Measurements from ENCODE around the gene ZFAND5. TPM values are rescaled to one million over a fixed set of nuclear protein-coding genes. Genes with fewer than 3 reads are reported as not detected.

Gene ZFAND5, protein sequence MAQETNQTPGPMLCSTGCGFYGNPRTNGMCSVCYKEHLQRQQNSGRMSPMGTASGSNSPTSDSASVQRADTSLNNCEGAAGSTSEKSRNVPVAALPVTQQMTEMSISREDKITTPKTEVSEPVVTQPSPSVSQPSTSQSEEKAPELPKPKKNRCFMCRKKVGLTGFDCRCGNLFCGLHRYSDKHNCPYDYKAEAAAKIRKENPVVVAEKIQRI
- total RNA-seq: 97.6 TPM

DNA sequence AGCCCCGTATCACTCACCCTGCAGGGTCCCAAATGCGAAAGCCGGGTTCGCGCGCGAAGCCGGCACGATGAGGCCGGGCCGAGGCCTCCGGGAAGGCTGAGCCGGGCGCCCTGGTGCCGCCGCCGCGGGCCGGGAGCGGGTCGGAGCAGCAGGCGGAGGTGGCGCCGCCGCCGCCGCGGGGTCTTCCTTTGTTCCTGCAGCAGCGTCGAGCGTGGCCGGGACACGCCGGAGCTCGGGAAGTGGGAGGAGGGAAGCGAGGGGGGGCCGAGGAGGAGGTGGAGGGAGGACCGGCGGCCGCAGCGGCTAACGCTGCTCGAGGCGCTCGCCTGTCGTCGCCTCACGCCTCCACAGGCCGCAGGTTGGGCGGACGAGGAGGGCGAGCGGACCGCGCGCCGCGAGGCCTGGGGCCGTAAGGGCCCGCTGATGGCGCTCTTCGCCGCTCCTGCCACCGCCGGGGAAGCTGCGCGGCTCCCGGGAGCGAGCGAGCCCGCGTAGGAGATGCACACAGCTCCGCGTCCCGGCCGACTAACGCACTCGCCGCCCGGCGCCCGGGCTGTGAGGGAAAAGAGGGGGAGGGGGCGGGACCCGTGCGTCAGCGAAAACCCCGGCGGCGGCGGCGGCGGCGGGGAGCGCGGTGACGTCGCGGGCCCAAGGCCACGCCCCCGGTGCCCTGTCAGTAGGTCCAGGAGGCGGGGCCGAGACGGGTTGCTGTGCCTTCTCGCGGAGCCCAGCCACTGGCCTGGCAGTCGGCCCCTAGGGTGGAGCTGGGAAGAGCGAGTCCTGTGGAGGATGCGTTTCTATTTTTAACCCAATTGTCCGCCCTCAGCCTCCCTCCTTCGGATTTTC, at the start of gene ZFAND5:
Gene ZFAND5, minus strand, starts transcription at position 530 of the 846 bp plus-strand sequence. CDS start 4,430 bp downstream, outside the sequence.
- peak; percentile 97 for ATAC-seq

DNA sequence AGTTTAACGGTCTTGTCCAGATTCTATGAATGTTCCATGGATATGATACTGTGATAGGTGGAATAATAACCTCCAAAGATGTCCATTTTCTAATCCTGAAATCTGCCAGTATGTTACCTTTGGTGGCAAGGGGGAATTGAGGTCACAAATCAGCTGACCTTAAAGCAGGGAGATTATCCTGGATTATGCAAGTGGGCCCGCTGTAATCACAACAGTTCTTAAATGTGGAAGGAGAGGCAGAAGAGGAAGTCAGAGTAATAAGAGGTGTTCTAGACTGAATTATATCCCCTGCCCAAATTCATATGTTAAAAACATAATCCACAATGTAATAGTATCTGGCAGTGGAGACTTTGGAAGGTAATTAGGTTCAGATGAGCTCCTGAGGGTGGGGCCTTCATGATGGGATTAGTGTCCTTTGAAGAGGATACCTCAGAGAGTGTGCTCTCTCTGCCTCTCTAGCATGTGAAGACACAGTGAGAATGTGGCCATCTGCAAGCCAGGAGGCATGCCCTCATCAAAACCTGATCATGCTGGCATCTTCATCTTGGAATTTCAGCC, 47.6 kb upstream of the ZFAND5 start:
- ATAC-seq: no peak

DNA sequence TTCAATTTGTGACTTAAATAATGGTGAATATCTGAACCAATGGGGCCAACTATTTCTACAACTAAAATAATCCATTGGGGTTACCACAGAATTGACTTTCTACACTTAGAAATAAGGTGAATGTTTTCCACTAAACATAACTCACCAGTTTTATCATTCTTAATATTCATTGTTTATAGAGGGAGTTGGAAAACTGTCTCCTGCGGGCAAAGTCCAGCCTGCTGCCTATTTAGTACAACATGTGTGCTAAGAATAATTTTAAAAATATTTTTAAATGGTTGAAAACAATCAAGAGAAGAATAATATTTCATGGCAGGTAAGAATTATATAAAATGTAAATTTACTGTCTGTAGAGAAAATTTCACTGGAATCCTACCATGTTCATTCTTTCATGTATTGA, 45.2 kb upstream of the ZFAND5 start:
- ATAC-seq: no peak

DNA sequence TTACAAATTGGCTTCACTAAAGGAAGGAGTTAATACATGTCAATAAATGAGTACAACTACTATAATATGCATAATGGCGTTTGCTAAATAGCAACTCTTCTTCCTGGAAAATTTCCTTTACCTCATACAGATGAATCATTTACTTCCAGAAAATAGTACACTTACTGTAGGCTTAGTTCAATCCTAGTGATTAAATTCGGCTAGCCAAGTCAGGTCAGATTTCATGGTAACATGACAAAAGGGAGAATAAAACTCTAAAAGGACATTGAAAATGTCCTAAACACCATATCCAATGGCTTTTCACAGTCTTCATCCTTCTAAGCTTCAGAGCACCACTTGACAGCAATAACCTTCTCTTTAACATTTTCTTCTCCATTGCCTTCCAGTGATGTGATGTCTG, 42.1 kb upstream of the ZFAND5 start:
- ATAC-seq: peak; percentile 76

DNA sequence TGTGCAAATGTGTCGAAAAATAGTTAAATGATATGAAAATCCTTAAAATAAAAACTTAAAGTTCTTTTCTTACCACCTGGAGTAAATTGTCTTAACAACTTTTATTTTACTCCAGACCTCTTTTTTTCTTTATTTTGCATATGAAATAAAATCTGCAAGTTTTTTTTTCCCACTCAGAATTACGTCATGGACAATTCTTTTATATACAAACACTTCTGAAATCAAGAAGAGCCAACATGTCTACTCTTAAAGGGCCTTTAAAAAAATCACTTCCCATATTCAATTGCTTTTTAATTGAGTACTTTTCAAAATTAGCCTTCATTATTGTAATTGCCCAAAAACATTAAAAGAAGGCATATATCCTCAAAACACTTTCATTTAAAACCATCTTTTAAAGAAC, 37.7 kb upstream of the ZFAND5 start:
- no peak for ATAC-seq

DNA sequence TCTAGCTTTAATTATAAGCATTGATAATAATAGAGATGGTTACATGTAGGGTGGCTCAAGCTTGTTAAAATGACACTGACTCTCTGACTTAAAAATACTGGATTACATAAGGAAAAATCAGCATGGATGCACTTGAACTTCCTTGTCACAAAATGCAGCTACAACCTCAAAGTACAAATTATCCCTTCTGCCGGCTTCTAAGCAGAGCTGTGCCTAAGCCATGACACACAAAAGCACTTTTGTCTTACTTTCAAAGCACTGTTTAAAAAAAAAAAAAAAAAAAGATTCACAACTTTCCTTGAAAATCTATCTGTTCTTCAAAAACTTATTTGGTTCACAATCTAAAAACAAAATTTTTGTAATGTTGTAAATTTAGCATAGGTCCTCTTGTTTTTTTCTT, 36.4 kb upstream of the ZFAND5 start:
- no peak for ATAC-seq

DNA sequence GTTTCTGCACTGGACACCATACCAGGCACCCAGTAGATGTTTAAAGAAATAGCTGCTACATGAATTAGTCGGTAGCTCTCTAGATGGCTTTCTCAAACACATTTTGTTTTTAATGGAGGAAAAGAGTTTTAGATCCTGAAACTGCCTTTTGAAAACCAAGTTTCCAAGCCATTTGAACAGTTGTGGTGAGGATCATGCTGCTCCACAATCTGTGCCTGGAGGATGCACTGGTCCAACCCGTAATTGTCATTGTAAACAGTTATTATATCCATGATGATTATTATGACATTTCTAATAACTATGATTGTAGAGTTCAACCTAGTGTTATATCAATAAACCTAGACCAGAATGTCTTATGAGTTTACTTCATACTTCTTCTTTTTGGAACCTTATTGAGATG, 35.9 kb upstream of the ZFAND5 start:
- ATAC-seq: no peak

DNA sequence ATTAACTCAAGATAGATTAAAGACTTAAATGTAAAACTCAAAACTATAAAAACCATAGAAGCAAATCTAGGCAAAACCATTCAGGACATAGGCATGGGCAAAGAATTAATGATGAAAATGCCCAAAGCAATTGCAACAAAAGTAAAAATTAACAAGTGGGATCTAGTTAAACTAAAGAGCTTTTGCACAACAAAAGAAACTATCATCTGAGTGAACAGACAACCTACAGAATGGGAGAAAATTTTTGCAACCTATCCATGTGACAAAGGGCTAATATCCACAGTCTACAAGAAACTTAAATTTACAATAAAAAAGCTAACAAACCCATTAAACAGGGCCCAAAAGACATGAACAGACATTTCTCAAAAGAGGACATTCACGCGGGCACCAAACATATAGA, 34.4 kb upstream of the ZFAND5 start:
- ATAC-seq: no peak

DNA sequence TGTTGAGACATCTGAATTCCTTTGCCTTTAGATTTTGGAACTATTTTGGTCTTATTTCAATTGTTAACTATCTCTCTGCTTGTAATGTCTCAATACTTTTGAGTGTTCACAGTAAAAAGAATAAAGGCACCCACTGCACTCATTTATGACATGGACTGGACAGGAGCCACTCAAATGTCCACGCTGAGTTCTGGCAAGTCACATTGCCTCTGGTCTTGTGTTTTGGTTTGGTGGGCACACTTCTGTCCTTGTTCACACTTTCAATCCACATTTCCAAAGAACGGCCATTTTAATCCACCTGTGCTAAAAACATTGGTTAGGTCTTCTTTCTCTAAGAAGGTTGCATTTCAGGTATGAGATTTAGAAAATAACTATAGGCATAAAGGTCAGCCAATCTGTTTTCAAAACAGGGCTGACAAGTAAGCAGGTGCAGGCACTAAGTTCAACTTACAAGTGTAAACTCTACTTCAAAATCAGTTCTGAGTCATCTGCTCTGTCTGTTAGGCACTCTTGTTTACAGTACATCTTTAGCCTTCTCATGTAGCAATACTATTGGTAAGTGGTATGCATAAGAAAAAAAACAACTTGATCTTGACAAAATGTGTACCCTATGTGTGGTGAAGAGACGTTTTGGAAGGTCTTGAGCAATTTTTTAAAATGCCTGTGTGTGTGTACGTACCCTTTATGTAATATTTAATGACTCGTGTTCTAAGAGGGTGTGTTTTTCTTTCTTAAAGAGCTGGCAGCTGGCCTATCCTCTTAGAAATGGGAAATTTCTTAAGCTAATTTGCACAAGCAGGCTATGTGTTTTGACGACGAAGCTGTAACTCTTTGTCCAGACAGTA, 31.5 kb upstream of the ZFAND5 start:
- peak; percentile 83 for ATAC-seq

DNA sequence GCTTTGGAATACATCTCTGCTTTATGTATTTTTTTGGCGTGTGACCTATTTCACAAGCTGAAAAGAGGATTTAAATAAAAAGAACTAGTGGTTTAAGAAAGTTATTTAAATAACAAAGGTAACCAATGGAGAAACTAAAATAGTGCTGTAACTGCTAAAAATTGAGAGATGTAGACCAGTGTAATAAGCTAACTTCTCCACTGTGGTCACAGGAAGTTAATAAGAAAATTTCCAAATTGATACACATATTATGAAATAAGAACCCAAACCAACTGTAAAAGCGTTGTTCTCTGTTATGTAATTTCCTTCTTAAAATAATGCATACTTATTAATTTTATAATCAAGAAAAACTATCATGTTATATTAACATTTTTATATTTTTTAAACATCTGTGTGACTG, 29.1 kb upstream of the ZFAND5 start:
- ATAC-seq: no peak

DNA sequence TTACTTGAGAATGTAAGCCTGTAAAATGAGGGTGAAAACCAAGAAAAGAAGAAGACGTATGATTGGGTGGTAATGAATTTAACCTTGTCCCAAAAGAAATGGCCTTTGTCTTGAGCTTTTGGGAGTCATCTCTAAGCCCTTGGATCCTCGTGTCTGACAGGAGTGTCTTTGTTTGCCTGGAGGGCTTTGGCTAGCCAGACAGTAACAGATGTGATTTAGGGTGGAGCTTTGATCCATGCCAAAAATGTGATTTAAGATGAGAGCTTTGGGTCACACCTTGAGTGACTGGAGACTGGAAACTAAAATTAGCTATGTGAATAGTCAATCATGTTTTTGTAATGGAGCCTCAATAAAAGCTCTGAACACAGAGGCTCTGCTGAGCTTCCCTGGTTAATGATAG, 25.9 kb upstream of the ZFAND5 start:
- ATAC-seq: peak; percentile 31

DNA sequence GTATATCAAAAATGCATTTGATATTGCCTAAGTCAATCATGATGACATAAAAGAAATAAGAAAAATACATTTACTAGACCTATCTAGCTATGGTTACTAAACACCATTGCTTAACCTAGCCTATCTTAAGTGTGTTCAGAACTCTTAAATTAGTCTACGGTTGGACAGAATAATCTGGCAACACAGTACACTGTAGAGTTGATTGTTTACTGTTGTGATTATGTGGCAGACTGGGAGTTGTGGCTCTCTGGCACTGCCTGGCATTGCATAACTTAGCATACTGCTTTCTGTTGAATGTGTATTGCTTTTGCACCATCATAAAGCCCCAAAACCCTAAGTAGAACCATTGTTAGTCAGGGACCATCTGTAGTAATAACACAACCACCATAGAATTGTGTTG, 21.2 kb upstream of the ZFAND5 start:
- no peak for ATAC-seq

DNA sequence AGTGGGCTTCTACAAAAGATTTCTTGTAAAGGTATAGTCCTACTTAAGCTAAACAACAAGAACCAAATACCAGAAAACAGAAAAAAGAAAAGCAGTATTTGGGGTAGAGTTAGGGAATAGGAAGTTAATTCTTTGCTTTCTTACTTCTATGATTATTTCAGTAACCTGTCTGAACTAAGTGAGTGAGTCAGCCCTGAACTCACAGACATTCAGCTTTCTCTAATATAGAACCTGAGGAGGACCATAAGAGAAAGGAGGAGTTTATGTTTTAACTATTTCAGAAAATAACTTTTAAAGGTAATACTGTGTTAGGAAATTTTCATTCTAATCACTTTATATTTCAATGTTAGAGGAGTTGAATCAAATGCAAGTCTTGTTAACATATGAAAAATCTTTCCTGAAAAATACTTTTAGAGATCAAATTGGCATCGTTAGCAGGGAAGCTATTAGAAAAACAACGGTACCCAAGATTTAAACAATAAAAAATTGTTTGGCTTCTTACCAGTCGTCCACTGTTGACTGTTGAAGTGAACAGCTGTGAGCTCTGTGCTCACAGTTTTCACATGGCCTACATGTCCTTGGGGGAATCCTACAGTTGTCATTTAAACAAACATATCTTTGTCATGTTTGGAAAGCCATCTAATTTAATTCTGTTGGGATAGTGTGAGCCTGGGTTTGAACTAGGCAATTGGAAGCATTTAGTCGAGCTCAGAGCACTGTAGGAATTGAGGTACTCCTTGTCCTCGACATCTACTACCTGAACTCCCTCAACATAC, 19.9 kb upstream of the ZFAND5 start:
- ATAC-seq: no peak

DNA sequence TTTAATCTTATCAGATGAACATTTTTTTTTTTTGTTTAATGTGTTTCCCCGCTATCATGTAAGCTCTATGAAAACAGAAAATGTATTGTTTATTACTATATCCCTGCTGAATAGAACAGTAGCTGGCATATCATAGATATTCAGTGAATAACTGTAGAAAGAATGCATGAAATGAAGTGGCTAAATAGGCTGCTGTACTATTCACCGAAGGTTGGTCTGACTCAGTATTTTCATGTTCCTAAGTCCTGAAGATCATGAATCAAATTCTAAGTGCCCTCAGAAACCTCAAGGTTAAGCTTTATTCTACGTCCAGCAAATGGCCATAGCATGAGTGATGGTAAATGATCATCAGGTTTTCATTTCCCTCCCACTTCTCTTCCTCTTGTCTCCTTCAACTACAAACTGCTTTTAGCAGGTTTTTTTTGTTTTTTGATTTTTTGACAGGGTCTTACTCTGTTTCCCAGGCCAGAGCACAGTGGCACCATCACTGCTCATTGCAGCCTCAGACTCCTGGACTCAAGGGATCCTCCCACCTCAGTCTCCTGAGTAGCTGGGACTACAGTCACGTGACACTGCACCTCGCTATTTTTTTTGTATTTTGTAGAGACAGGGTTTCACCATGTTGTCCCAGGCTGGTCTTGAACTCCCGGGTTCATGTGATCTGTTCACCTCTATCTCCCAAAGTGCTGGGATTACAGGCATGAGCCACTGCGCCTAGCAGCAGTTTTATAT, 19.1 kb upstream of the ZFAND5 start:
- ATAC-seq: no peak

DNA sequence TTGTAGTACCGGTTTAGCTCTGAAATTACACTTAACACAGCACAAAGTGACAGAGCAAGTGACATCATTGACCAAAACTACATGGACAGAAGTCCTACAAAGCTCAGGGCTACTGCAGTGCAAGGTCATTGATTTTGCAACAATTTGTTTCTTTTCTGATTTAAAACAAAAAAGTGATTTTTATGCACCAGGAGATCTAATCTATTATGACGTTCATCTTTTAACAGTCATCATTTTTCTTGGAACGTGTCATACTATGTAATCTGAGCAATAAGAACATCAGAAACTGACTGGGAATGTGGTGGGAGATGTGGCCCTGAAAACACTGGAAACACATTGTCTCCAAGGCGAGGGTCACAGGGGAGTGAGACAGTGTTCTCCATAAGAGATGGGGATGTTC, 17.4 kb upstream of the ZFAND5 start:
- no peak for ATAC-seq

DNA sequence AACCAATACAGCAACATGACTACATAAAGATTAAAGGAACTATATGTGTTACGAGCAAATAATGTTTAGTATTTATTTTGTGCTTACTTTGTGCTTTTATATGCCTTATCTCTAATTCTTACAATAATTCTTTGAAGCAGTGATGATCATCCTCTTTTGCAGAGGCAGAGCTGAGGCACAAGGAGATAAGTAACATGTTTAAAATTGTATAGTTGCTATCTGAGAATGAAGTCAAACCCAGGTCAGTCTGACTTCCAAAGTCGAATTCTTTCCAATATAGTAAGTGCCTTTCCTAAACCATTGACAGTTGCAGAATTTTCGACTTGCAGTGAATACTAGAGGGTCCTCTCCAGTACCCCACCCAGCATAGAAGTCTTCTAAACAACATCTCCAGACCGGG, 12.0 kb upstream of the ZFAND5 start:
- no peak for ATAC-seq

DNA sequence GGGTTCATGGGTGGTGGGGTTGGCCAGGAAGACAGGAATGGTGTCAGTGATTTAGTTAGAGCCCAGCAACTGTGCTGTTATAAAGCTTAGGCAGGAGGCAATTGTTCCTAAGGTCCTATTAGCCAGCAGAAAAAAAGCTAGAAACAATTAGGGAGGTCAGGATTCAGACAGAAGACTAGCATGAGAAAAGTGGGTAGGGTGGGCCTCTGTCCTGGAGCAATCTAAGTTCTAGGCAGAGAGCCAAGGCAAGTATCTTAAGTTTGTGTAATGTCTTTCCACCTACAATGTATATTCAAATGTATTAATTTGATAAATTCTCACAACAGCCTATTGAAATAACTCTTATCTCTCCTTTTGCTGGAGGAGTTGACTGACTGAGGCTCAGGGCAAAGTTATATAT, 6.1 kb upstream of the ZFAND5 start:
- ATAC-seq: no peak

DNA sequence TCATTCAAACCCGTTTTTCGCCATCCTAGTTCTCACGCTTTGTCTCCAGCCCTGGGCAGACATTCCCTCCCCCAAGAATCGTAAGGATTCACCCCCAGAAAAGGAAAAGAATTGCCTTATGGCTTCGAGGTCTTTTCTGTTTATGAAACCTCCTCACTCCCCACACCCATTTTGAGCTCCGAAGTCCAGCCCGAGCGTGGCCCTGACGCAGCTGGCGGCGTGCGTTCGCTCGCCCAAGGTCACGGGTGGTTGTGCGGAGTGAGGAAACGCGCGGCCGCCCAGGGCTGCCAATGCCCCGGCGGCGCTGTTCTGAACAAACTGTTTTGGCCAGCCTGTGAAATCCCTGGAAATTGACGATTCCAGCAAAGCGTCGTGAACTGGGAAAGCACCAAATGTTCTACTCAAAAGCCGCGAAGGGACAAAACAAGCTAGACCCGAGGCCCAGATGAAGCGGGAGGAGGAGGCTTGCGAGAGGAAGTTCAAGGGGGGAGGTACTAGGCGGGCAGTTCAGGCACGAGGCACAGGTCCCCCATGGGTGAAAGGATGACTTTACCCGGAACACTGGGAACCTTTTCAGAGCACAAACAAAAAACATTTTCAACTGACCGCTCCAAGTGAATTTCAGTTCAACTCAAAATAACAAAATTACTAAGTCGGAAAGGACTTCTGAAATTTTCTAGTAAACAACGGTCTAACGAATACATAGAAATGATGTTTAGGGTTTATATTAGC, 683 bp upstream of the ZFAND5 start:
- peak; percentile 42 for ATAC-seq

DNA sequence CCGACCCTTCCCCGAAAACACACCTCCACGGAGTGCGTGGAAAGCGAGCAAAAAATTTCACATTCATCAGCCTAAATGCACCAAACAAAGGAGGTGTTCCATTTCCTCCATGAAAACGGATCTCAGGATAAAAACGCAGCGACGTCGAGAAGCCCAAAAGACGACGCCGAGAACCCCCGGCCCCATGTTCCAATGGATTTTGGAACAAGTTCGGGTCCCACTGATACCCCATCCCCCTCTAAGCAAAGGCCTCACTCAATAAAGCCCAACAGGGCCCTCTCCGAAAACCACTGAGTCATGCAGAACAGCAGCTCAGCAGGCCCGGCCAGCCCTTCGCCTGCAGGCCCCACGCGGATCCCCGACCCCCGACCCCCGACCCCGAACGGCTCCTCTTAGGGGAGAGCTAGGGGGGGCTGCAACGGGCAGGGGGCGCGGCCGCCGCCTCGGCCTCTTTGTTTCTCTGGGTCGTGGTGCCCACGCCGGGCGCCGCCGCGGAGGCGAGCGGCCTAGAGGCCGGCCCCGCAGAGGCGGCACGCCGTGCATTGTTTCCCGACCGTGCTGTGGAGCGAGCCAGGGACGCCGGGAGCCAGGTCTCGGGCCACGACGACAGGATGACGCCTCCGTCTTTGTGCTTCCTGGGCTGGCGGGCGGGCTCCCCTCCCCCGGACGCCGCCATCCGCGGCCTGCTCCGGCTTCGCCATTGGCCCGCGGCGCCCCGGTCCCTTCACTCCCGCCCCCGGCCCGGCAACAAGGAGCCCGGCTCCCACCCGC, 915 bp downstream of the ZFAND5 start:
- peak; percentile 37 for ATAC-seq

DNA sequence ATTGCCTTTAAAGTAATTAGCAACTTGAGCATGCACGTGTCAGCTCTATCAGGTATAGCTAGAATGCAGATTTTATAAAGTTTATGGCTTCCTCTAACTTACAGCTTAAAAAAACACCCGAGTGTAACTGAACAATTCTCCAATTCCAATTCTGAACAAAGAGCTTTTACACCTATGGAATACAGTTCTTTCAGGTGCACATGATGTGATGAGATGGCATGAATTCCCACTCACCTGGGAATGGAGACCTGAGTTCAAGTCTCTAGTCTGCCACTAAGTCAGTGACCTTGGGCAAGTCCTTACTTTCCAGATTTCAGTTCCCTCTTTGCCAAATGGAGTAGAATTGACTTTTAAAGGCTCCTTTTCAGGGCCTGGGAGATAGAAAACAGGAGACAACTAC, 1.8 kb downstream of the ZFAND5 start:
- ATAC-seq: no peak

All from esophagus mucosa (tissue), 1 donor.